ENCODE measurements around the gene COX5B. TPM values are rescaled to one million over a fixed set of nuclear protein-coding genes. Genes with fewer than 3 reads are reported as not detected.

Gene COX5B
- total and polyA plus RNA-seq, 10 of the 15 experiments (the other 5 are each of a cell fraction or from before 2014, with no cell fraction given), result 69.5 to 518 (median 363) TPM

DNA sequence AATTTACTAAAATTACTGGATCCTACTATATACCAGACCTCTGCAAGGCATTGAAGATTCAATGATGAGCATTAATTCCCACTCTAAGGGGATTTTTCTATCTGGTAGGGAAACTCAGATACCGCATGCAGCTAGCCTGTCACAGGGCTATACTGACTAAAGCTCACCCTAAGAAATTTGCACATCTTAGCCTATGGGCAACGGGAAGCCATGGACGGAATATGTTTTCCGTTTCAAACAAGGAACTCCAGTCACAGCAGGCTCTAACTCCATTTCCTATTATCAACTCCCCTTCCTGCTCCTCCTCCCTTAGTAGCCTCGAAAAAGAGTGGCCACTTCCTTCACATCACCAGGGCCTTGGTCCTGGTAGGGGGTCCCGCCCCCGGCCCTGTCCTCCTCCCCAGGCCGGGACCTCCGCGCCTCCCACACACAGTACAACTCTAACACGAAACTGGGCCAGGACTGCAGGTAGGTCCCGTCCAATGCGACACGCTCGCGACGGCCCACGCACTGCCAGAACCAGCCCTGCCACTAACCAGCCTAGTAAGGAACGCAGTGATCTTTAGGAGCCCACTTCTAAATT, 659 bp upstream of the COX5B start (continued):
- TF ChIP-seq WRNIP1 (IDR thresholded peaks at IDR 0.05; ENCODE audit: borderline replicate concordance, low read depth, low read length), result no peak
- TF ChIP-seq, protein P1, sequence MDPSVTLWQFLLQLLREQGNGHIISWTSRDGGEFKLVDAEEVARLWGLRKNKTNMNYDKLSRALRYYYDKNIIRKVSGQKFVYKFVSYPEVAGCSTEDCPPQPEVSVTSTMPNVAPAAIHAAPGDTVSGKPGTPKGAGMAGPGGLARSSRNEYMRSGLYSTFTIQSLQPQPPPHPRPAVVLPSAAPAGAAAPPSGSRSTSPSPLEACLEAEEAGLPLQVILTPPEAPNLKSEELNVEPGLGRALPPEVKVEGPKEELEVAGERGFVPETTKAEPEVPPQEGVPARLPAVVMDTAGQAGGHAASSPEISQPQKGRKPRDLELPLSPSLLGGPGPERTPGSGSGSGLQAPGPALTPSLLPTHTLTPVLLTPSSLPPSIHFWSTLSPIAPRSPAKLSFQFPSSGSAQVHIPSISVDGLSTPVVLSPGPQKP (IDR thresholded peaks at IDR 0.05; ENCODE audit: low read depth, low read length), result no peak
- no peak for TF ChIP-seq POLR2AphosphoS5 (IDR thresholded peaks at IDR 0.05; ENCODE audit: low read length)
- TF ChIP-seq RFX5 (IDR thresholded peaks at IDR 0.05; ENCODE audit: low read depth, low read length), result no peak
- no peak for TF ChIP-seq KAT2A (conservative IDR thresholded peaks at IDR 0.05; ENCODE audit: control insufficient read depth, low read depth, low read length)
- TF ChIP-seq, protein P2, sequence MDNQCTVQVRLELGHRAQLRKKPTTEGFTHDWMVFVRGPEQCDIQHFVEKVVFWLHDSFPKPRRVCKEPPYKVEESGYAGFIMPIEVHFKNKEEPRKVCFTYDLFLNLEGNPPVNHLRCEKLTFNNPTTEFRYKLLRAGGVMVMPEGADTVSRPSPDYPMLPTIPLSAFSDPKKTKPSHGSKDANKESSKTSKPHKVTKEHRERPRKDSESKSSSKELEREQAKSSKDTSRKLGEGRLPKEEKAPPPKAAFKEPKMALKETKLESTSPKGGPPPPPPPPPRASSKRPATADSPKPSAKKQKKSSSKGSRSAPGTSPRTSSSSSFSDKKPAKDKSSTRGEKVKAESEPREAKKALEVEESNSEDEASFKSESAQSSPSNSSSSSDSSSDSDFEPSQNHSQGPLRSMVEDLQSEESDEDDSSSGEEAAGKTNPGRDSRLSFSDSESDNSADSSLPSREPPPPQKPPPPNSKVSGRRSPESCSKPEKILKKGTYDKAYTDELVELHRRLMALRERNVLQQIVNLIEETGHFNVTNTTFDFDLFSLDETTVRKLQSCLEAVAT (IDR thresholded peaks at IDR 0.05), result 0 out of 2 replicates have a peak, but pooled peaks have one; percentile 26
- no peak for TF ChIP-seq TCF3 (IDR thresholded peaks at IDR 0.05; ENCODE audit: borderline replicate concordance, insufficient read depth, low read depth, low read length)
- TF ChIP-seq POU2F2 (IDR thresholded peaks at IDR 0.05; ENCODE audit: borderline replicate concordance, low read depth, low read length), result no peak
- TF ChIP-seq EP300 (IDR thresholded peaks at IDR 0.05; ENCODE audit: borderline replicate concordance in 1 of 2, control insufficient read depth in 1 of 2, low read depth in 2 of 2, low read length in 2 of 2), result no peak
- TF ChIP-seq TCF12 (IDR thresholded peaks at IDR 0.05; ENCODE audit: low read depth, low read length), result no peak
- TF ChIP-seq EED (IDR thresholded peaks at IDR 0.05; ENCODE audit: low read depth), result no peak
- no peak for TF ChIP-seq TAF1 (IDR thresholded peaks at IDR 0.05; ENCODE audit: borderline replicate concordance, low read depth, low read length)
- no peak for TF ChIP-seq IKZF2 (IDR thresholded peaks at IDR 0.05)
- TF ChIP-seq, protein P3, sequence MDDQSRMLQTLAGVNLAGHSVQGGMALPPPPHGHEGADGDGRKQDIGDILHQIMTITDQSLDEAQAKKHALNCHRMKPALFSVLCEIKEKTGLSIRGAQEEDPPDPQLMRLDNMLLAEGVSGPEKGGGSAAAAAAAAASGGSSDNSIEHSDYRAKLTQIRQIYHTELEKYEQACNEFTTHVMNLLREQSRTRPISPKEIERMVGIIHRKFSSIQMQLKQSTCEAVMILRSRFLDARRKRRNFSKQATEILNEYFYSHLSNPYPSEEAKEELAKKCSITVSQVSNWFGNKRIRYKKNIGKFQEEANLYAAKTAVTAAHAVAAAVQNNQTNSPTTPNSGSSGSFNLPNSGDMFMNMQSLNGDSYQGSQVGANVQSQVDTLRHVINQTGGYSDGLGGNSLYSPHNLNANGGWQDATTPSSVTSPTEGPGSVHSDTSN (IDR thresholded peaks at IDR 0.05; ENCODE audit: insufficient replicate concordance, low read depth, low read length), result no peak
- no peak for TF ChIP-seq SREBF1 (IDR thresholded peaks at IDR 0.05; ENCODE audit: low read length)
- TF ChIP-seq, protein P4, sequence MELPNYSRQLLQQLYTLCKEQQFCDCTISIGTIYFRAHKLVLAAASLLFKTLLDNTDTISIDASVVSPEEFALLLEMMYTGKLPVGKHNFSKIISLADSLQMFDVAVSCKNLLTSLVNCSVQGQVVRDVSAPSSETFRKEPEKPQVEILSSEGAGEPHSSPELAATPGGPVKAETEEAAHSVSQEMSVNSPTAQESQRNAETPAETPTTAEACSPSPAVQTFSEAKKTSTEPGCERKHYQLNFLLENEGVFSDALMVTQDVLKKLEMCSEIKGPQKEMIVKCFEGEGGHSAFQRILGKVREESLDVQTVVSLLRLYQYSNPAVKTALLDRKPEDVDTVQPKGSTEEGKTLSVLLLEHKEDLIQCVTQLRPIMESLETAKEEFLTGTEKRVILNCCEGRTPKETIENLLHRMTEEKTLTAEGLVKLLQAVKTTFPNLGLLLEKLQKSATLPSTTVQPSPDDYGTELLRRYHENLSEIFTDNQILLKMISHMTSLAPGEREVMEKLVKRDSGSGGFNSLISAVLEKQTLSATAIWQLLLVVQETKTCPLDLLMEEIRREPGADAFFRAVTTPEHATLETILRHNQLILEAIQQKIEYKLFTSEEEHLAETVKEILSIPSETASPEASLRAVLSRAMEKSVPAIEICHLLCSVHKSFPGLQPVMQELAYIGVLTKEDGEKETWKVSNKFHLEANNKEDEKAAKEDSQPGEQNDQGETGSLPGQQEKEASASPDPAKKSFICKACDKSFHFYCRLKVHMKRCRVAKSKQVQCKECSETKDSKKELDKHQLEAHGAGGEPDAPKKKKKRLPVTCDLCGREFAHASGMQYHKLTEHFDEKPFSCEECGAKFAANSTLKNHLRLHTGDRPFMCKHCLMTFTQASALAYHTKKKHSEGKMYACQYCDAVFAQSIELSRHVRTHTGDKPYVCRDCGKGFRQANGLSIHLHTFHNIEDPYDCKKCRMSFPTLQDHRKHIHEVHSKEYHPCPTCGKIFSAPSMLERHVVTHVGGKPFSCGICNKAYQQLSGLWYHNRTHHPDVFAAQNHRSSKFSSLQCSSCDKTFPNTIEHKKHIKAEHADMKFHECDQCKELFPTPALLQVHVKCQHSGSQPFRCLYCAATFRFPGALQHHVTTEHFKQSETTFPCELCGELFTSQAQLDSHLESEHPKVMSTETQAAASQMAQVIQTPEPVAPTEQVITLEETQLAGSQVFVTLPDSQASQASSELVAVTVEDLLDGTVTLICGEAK (IDR thresholded peaks at IDR 0.05; ENCODE audit: borderline replicate concordance), result no peak
- no peak for TF ChIP-seq CBX5 (IDR thresholded peaks at IDR 0.05; ENCODE audit: low read depth)
- TF ChIP-seq CEBPB (IDR thresholded peaks at IDR 0.05; ENCODE audit: borderline replicate concordance in 1 of 2, low read depth in 2 of 2, low read length in 2 of 2), result no peak
- no peak for TF ChIP-seq ZNF217 (IDR thresholded peaks at IDR 0.05)
- TF ChIP-seq BHLHE40 (IDR thresholded peaks at IDR 0.05; ENCODE audit: borderline replicate concordance in 1 of 2, low read depth in 2 of 2, low read length in 1 of 2), result no peak
